ENCODE measurements around the gene GUCY2D.

- TF ChIP-seq YY1 (IDR thresholded peaks at IDR 0.05; ENCODE audit: insufficient read depth, insufficient read length) (no peak), ZNF274 (IDR thresholded peaks at IDR 0.05; ENCODE audit: low read depth, low read length) (no peak), SUZ12 (IDR thresholded peaks at IDR 0.05; ENCODE audit: extremely low read depth, insufficient read depth, insufficient read length) (no peak)
Observed at GRCh38 chr17:8067806-8068205, 65.4 kb downstream of the GUCY2D start.
